22Rv1 (cell line): ENCODE results near the gene ZFYVE26.
"Not testable (repeated sequence)": the region's sequence is repeated elsewhere in the genome, so short reads cannot be mapped to it uniquely, and the experiment has no call there.

Experiments
- H3K27ac ChIP-seq: fragments of 450-650 bp; 2 replicates; pipeline ENCODE4 v1.5.1; 2017
- ZFX ChIP-seq: fragments of 450-650 bp; IDR thresholded peaks from 2 replicates; pipeline ENCODE4 v1.6.1; 2017; ENCODE audit warnings: antibody characterized with exemption, borderline replicate concordance
- TF ChIP-seq, protein P1 (sequence below): fragments of 450-650 bp; IDR thresholded peaks from 2 replicates; pipeline ENCODE4 v1.5.1; 2017; ENCODE audit warnings: mild to moderate bottlenecking

Gene ZFYVE26

DNA sequence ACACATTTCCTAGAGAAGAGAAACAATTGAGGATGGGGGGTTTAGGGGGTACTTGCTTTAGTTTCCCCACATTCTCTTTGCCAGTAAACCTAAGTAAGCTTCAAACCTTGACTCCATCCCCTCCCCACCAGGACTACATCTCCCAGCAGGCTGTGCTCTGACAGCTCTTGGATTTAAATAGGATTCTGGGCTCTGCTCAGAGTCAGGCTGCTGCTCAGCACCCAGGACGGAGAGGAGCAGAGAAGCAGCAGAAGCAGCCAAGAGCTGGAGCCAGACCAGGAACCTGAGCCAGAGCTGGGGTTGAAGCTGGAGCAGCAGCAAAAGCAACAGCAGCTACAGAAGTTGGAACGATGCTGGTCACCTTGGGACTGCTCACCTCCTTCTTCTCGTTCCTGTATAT is 94.1 kb downstream of the ZFYVE26 start:
- H3K27ac ChIP-seq: no peak overlapping the region
- TF ChIP-seq, protein P1, sequence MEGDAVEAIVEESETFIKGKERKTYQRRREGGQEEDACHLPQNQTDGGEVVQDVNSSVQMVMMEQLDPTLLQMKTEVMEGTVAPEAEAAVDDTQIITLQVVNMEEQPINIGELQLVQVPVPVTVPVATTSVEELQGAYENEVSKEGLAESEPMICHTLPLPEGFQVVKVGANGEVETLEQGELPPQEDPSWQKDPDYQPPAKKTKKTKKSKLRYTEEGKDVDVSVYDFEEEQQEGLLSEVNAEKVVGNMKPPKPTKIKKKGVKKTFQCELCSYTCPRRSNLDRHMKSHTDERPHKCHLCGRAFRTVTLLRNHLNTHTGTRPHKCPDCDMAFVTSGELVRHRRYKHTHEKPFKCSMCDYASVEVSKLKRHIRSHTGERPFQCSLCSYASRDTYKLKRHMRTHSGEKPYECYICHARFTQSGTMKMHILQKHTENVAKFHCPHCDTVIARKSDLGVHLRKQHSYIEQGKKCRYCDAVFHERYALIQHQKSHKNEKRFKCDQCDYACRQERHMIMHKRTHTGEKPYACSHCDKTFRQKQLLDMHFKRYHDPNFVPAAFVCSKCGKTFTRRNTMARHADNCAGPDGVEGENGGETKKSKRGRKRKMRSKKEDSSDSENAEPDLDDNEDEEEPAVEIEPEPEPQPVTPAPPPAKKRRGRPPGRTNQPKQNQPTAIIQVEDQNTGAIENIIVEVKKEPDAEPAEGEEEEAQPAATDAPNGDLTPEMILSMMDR: no peak
- TF ChIP-seq ZFX: no peak

DNA sequence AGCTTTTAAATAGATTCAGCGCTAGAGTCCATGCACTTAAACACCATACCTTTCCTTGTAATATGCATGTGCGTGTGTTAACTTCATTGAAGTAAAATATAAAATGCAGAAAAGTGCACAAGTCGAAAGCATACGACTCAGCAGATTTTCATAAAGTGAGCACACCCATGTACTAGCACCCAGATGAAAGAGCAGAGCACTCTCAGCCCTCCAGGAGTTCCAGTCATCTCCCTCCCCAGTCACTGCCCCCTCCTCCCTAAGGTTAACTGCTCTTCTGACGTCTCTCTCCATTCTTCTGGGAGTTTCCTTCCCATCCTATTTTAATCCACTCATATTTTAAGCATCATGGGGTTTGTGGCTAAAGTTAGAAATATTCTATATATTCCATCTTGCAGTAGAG is 94.5 kb downstream of the ZFYVE26 start:
- no peak overlapping the region for H3K27ac ChIP-seq
- TF ChIP-seq, protein P1: no peak
- TF ChIP-seq ZFX: no peak

DNA sequence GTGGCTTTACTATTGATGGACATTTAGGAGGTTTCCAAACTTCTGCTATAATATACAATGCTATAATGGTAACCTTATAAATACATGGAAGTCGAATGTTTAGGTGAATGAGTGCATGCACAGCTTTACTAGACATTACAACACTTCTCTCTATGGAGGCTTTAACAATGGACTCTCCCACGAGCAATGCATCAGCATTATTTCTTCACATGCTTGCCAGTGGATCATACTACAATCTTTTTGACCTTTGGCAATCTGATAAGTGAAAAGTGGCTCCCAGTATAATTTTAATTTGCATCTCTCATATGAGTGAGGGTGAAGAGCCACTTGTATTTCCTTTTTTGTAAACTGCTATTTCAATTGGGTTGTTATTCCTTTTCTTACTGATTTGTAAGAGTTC is 96.5 kb downstream of the ZFYVE26 start:
- no peak overlapping the region for H3K27ac ChIP-seq

DNA sequence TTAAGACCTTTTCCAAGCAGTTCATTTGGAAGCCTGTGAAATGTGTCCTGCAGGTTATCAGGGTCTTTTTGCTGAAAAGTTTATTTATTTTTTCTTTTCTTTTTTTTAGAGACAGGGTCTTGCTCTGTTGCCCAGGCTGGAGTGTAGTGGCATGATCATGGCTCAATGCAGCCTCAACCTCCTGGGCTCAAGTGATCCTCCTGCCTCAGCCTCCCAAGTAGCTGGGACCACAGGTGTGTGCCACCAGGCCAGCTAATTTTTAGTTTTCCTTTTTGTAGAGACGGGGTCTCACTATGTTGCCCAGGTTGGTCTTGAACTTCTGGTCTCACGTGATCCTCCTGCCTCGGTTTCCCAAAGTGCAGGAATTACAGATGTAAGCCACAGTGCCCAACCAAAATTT is 97.0 kb downstream of the ZFYVE26 start:
- H3K27ac ChIP-seq: not testable (repeated sequence)

More for the DNA sequence above, 96.5 kb downstream of the ZFYVE26 start:
- TF ChIP-seq ZFX: no peak
- TF ChIP-seq, protein P1: no peak

DNA sequence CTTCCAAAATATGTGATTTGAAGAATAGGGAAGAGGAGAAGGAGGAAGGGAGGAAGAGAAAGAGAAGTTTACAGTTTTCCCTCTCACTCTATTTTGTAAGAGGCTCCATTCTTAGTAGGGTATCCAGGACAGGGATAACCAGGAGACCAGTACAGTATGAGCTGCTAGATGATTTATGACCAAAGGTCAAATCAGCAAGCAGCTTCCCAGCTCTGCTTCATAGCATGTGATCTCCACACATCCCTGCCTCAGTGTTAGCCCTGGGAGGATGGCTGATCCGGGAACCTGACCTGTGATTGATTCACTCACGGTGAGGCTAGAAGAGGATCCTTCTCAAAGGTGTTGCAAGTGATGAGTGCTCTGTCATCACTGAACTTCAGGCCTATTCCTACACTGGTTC is 98.1 kb downstream of the ZFYVE26 start:
- TF ChIP-seq, protein P1: no peak
- no peak for TF ChIP-seq ZFX
- H3K27ac ChIP-seq: no peak overlapping the region

DNA sequence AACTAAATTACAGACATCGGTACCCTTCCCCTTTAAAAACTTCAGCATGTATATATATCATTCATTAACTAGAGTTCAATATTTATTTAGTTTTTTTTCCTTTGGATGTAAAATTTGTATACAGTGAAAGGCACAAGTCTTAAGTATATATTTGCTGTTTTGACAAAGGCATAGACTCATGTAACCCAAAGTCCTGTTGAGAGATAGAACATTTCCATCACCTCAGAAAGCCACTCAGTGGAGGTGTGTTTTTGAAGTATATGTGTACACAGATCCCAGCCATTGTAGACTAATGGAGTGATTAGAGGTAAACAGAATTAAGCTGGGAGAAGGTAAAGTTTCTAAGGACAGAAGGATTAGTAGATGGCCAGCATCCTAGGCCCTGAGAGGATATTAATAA is 99.3 kb downstream of the ZFYVE26 start:
- TF ChIP-seq ZFX: no peak
- TF ChIP-seq, protein P1: no peak
- no peak overlapping the region for H3K27ac ChIP-seq

DNA sequence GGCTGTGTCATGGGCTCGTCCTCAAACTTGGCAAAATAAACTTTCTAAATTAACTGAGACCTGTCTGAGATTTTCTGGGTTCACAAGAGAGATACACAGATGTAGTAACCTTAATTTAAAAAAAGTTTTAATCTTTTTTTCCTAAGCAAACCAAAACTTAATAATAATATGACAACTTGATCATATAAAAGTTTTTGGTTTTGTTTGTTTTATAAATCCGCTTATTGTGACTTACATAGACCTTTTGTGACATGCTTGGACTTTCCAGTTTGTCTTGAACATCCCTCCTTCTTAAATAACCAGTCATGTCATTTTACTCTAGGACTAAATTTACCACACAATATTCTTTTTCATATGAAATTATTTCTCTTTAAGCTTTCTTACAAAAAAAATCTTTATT is 106.2 kb downstream of the ZFYVE26 start:
- no peak for TF ChIP-seq ZFX
- TF ChIP-seq, protein P1: no peak
- H3K27ac ChIP-seq: no peak overlapping the region

DNA sequence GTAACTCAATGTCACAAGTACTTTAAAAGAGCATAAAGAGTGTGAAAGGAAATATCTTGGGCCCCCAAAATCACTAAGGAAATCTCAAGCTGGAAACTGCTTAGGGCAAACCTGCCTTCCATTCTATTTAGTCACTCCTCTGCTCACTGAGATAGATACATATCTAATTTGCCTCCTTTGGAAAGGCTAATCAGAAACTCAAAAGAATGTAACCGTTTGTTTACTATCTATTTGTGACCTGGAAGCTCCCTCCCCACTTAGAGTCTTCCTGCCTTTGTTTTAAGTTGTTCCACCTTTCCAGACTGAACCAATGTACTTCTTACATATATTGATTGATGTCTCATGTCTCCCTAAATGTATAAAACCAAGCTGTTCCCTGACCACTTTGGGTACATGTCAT is 106.6 kb downstream of the ZFYVE26 start:
- H3K27ac ChIP-seq: not testable (repeated sequence)

DNA sequence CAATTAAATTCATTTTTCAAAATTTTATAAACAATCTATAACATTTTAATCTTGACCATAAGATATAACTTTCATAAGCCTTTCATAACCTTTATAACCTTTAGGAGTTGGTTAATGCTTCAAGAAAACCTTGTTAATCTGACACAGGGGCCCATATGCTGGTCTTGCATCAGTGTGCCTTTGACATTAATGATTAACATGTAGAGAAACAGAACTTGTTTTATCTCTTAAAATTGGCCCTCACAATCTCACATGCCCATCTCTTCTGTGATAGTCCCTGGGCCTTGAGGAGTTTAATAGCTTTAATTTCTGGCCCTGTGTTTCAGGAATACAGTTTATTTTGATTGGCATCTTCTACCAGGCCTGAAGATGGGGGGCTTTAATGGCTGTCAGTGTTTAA is 107.0 kb downstream of the ZFYVE26 start:
- not testable (repeated sequence) for H3K27ac ChIP-seq
